ENCODE measurements around the gene MTMR10.

Gene MTMR10

DNA sequence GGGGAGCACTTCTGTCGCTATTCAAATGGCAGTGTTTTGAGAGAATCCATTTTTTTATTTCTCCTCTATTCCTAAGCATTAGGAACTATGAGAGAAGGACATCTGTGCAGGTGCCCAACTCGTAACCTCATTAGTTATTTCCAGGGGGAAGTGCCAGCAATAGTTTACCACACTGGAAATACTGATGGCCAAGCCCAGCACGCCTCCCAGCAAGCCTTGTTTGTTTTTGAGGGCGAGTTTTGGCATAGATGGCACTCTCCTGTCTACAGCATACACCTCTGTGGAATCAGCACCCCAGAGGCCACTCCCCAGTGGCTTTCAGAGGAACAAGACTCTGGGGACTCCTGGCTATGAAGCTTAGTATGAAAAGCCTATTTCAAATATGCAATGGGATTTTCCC lies 51.1 kb downstream of the MTMR10 start:
- peak overlapping the region; percentile 20; the same call in 1 of the 2 replicates for H3K27ac ChIP-seq
- TF ChIP-seq, protein P1, sequence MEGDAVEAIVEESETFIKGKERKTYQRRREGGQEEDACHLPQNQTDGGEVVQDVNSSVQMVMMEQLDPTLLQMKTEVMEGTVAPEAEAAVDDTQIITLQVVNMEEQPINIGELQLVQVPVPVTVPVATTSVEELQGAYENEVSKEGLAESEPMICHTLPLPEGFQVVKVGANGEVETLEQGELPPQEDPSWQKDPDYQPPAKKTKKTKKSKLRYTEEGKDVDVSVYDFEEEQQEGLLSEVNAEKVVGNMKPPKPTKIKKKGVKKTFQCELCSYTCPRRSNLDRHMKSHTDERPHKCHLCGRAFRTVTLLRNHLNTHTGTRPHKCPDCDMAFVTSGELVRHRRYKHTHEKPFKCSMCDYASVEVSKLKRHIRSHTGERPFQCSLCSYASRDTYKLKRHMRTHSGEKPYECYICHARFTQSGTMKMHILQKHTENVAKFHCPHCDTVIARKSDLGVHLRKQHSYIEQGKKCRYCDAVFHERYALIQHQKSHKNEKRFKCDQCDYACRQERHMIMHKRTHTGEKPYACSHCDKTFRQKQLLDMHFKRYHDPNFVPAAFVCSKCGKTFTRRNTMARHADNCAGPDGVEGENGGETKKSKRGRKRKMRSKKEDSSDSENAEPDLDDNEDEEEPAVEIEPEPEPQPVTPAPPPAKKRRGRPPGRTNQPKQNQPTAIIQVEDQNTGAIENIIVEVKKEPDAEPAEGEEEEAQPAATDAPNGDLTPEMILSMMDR (conservative IDR thresholded peaks at IDR 0.05): no peak

DNA sequence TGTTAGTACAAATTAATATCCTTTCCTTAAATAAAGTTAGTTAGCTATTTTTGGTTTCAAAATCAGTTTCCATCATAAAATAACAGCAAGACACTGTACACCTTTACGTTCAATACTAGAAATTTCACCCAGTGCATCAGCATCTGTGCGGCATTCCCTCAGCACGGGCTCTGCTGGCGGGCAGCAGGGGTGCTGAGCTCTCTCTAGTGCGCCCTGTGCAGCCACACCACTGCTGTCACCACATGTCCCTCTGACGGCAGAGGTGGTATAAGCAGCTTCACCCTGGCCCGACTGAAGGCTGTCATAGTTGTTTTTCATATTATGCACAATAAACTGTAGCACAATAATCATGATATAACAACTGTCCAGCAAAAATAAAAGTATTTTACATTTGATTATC lies 52.3 kb downstream of the MTMR10 start:
- TF ChIP-seq, protein P1 (conservative IDR thresholded peaks at IDR 0.05): no peak
- H3K27ac ChIP-seq: no peak overlapping the region

DNA sequence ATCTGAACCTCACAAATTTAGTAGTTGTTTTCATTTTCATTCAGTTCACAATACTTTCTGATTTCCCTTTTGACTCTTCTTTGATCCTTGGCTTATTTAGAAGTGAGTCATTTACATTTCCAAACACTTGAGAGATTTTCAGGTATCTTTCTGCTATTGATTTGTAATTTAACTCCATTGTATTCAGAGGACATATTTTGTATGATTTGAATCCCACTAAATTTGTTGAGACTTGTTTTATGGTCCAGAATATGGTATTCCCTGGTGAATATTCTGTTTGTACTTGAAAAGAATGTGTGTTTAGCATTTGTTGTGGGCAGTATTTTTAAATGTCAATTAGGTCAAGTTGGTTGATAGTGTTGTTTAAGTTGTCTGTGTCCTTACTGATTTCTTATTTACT lies 58.1 kb downstream of the MTMR10 start:
- H3K27ac ChIP-seq: no peak overlapping the region
- TF ChIP-seq, protein P1 (conservative IDR thresholded peaks at IDR 0.05): no peak

DNA sequence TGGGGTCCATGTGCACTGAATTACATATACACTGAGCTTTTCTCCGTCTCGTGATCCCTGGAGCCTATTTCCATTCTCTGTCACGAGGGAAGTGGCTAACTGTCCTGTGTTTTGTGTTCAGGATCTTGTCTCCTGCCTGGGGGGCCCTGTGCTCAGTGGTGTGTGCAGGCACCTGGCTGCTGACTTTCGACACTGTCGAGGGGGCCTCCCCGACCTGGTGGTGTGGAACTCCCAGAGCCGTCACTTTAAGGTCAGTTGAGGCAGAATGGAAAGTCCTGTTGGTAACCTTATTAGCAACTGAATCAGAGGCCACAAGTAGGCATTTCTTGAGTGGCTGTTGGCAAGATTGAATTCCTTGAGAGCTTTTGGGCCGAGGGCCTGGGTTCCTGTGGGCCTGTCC lies 61.0 kb downstream of the MTMR10 start:
- no peak overlapping the region for H3K27ac ChIP-seq

DNA sequence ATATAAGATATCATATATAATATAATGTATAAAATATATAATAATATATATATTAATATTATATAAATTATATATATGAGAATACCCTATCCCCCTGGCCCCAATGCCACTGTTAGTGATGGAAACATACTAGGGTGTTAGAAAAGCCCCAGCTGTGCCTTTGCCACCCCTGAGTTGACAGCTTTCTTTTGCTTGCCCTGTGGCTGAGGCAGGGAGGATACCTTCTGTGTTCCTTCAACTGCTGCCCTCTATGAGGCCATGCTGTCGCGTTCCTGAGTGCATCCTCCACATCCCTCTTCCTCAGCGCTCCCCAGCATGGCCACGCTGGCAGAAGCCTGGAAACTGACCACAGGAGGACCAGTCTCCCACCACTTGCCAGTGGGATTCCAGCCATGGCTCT lies 61.4 kb downstream of the MTMR10 start:
- TF ChIP-seq, protein P1 (conservative IDR thresholded peaks at IDR 0.05): no peak
- H3K27ac ChIP-seq: no peak overlapping the region

More for the DNA sequence above, 61.0 kb downstream of the MTMR10 start:
- TF ChIP-seq, protein P1 (conservative IDR thresholded peaks at IDR 0.05): no peak

DNA sequence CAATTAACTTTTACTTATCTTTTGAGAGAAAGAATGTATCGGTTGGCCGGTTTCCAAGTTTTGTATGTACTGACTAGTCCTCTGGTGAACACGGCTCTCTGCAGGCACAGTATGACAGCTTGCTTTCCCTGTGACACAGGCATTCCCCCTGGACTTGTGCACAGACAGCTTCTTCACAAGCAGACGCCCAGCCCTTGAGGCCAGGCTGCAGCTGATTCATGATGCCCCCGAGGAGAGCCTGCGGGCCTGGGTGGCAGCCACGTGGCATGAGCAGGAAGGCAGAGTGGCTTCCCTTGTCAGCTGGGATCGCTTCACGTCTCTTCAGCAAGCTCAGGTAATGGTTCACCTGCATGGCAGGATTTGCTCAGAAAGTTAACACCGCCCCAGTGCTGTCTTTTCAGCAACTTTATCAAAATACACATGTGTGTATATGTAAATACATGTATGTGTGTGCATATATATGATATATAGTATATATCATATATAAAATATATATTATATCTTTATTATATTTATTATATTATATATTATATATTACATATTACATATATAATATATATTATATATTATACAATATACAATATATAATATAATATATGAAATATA lies 62.3 kb downstream of the MTMR10 start:
- H3K27ac ChIP-seq: no peak overlapping the region
- TF ChIP-seq, protein P1 (conservative IDR thresholded peaks at IDR 0.05): no peak

DNA sequence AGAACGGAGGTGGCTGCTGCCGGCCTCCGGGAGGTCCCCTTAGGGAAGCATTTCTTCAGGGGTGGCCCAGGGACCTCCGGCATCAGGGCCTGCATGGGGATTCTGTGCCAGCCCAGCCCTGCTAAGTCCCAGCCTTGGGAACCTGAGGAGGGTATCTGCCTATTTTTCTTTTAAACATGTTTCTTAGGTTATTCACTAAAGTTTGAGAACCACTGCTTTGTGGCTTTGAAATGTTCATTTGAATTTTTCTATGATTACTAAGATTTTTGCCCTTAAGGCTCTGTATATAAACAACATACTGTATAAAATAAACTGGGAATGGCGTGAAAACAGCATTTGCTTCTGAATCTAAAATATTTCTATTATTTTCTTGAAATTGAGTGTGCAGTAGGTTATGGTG lies 63.4 kb downstream of the MTMR10 start:
- TF ChIP-seq, protein P1 (conservative IDR thresholded peaks at IDR 0.05): no peak
- no peak overlapping the region for H3K27ac ChIP-seq
